SK-N-SH (cell line): ENCODE measurements around the gene NAALADL1. TPM values are rescaled to one million over a fixed set of nuclear protein-coding genes. Genes with fewer than 3 reads are reported as not detected.
A peak's percentile ranks its signal among the peaks of the same experiment; 100 is the strongest.

ENCODE experiments used
- CTCF ChIA-PET: fragments of 300-600, 350-600 bp; formaldehyde crosslinking; extraction: SDS; loops from one replicate; lab custom pipeline; 2021; lab: Yijun Ruan, JAX
- POLR2A ChIA-PET: fragments of 350-600 bp; sonication (Branson Sonifier 250); formaldehyde crosslinking; extraction: SDS; loops from one replicate; lab custom pipeline; 2020; ENCODE audit warnings: antibody characterized with exemption, inconsistent platforms; lab: Yijun Ruan, JAX
- DNase-seq: peaks from one replicate; pipeline ENCODE4 v3.0.0; 2012
- H2AFZ ChIP-seq: fragments of 200-600 bp; sonication (generic); 2 replicates; pipeline ENCODE4 v1.8.1; 2016; ENCODE audit warnings: antibody characterized with exemption, mild to moderate bottlenecking, low read depth
- H3F3A ChIP-seq: fragments of 200-600 bp; sonication (generic); replicated peaks from 2 replicates; pipeline ENCODE3; 2016; ENCODE audit warnings: antibody characterized with exemption, mild to moderate bottlenecking; ENCODE audit not compliant: insufficient read depth
- H3K27ac ChIP-seq, 2 experiments: fragments of 200-500 bp in 1 of 2; fragments of 200-600 bp in 1 of 2; sonication (Bioruptor generic) in 1 of 2; sonication (generic), shearing (Covaris generic) in 1 of 2; 2 replicates each; pipeline versions ENCODE4 v1.5.1 to v1.6.1; 2014 to 2016; ENCODE audit warnings: low read depth in 2 of 2, inconsistent platforms in 1 of 2, low read length in 1 of 2, mild to moderate bottlenecking in 1 of 2, mixed read lengths in 1 of 2
- H3K27me3 ChIP-seq: fragments of 200-600 bp; sonication (generic), shearing (Covaris generic); 2 replicates; pipeline ENCODE4 v1.6.1; 2016; ENCODE audit warnings: mixed run types; ENCODE audit not compliant: insufficient read depth
- H3K36me3 ChIP-seq, 2 experiments: fragments of 200-500 bp in 1 of 2; fragments of 200-600 bp in 1 of 2; sonication (Bioruptor generic) in 1 of 2; sonication (generic) in 1 of 2; replicated peaks in 1 of 2; 2 replicates each; pipeline versions ENCODE3 to v1.5.1; 2014 to 2016; ENCODE audit warnings: low read length in 1 of 2, mild to moderate bottlenecking in 1 of 2; ENCODE audit not compliant: insufficient read depth in 2 of 2, control insufficient read depth in 1 of 2
- H3K4me1 ChIP-seq, 2 experiments: fragments of 200-500 bp in 1 of 2; fragments of 200-600 bp in 1 of 2; sonication (Bioruptor generic) in 1 of 2; sonication (generic), shearing (Covaris generic) in 1 of 2; 2 replicates each; pipeline versions ENCODE4 v1.5.1 to v1.6.1; 2014 to 2016; ENCODE audit warnings: low read depth in 1 of 2, low read length in 1 of 2, mixed run types in 1 of 2; ENCODE audit not compliant: insufficient read depth in 2 of 2, control insufficient read depth in 1 of 2
- H3K4me2 ChIP-seq: fragments of 200-600 bp; sonication (generic), shearing (Covaris generic); 2 replicates; pipeline ENCODE4 v1.6.1; 2017; ENCODE audit warnings: mixed run types
- H3K4me3 ChIP-seq, 2 experiments: fragments of 200-500 bp in 1 of 2; fragments of 200-600 bp in 1 of 2; sonication (Bioruptor generic) in 1 of 2; sonication (generic), shearing (Covaris generic) in 1 of 2; 2 replicates each; pipeline versions ENCODE4 v1.5.1 to v1.8.1; 2014 to 2016; ENCODE audit warnings: low read depth in 2 of 2, inconsistent platforms in 1 of 2, low read length in 1 of 2, mild to moderate bottlenecking in 1 of 2, mixed read lengths in 1 of 2, moderate library complexity in 1 of 2
- H3K79me2 ChIP-seq: fragments of 200-600 bp; sonication (generic); 2 replicates; pipeline ENCODE4 v1.8.1; 2017; ENCODE audit warnings: mild to moderate bottlenecking; ENCODE audit not compliant: insufficient read depth
- H3K9ac ChIP-seq: fragments of 200-600 bp; sonication (generic); 2 replicates; pipeline ENCODE4 v1.6.1; 2017; ENCODE audit warnings: mixed run types
- H3K9me2 ChIP-seq: fragments of 200-600 bp; sonication (generic); 2 replicates; pipeline ENCODE4 v1.6.1; 2017; ENCODE audit warnings: mixed run types
- H3K9me3 ChIP-seq: fragments of 200-600 bp; sonication (generic); 2 replicates; pipeline ENCODE4 v1.6.1; 2017; ENCODE audit warnings: mixed run types, mild to moderate bottlenecking, moderate library complexity
- H4K20me1 ChIP-seq: fragments of 200-600 bp; sonication (generic); 2 replicates; pipeline ENCODE4 v1.6.1; 2017; ENCODE audit warnings: mild to moderate bottlenecking, mixed run types; ENCODE audit not compliant: insufficient read depth
- ELF1 ChIP-seq: IDR thresholded peaks from 2 replicates; pipeline ENCODE4 v1.4.0; 2012
- EP300 ChIP-seq, 2 experiments: IDR thresholded peaks; 2 replicates each; pipeline versions ENCODE4 v1.4.0 to v1.6.1; 2012; ENCODE audit warnings: borderline replicate concordance in 1 of 2, low read depth in 1 of 2, low read length in 1 of 2
- EZH2phosphoT487 ChIP-seq: fragments of 200-600 bp; sonication (generic); IDR thresholded peaks from 2 replicates; pipeline ENCODE4 v1.6.1; 2017; ENCODE audit warnings: low read depth, mixed run types, mild to moderate bottlenecking, antibody characterized with exemption, moderate library complexity, borderline replicate concordance
- FOSL2 ChIP-seq: IDR thresholded peaks from 2 replicates; pipeline ENCODE4 v1.4.0; 2012; ENCODE audit warnings: low read depth, mild to moderate bottlenecking, moderate library complexity, borderline replicate concordance
- FOXM1 ChIP-seq: IDR thresholded peaks from 2 replicates; pipeline ENCODE4 v1.4.0; 2012; ENCODE audit warnings: low read depth, mild to moderate bottlenecking
- GABPA ChIP-seq: IDR thresholded peaks from 2 replicates; pipeline ENCODE4 v1.4.0; 2012; ENCODE audit warnings: low read depth, mild to moderate bottlenecking
- GATA2 ChIP-seq: sonication (generic); formaldehyde crosslinking; IDR thresholded peaks from 2 replicates; pipeline ENCODE4 v1.5.0; 2020; ENCODE audit warnings: mild to moderate bottlenecking, missing genetic modification reagents
- JUND ChIP-seq: IDR thresholded peaks from 2 replicates; pipeline ENCODE4 v1.4.0; 2012
- NRF1 ChIP-seq: IDR thresholded peaks from 2 replicates; pipeline ENCODE4 v1.6.1; 2012; ENCODE audit warnings: low read depth, mild to moderate bottlenecking, low read length
- PBX3 ChIP-seq: IDR thresholded peaks from 2 replicates; pipeline ENCODE4; 2012
- REST ChIP-seq: IDR thresholded peaks from 2 replicates; pipeline ENCODE4 v1.6.1; 2012; ENCODE audit warnings: mild to moderate bottlenecking, low read depth, low read length, moderate library complexity
- RXRA ChIP-seq: IDR thresholded peaks from 2 replicates; pipeline ENCODE4 v1.4.0; 2012; ENCODE audit warnings: low read depth, mild to moderate bottlenecking, borderline replicate concordance
- TCF12 ChIP-seq: IDR thresholded peaks from 2 replicates; pipeline ENCODE4 v1.4.0; 2012
- USF2 ChIP-seq: fragments of 150-350 bp; IDR thresholded peaks from 2 replicates; pipeline ENCODE4 v1.6.1; 2017; ENCODE audit warnings: antibody characterized with exemption, low read length, low read depth, borderline replicate concordance
- YY1 ChIP-seq: IDR thresholded peaks from 2 replicates; pipeline ENCODE4 v1.4.0; 2012; ENCODE audit warnings: low read depth, mild to moderate bottlenecking
- WGBS: methylation state at CpG from one replicate; pipeline ENCODE4 v1.1.6; 2017; ENCODE audit warnings: low lambda C conversion rate; 5-methylcytosine and 5-hydroxymethylcytosine counted together
- polyA plus RNA-seq, 3 experiments: library from polyadenylated mRNA; depleted of rRNA; stranded (reverse); fragments of >200 nt; gene quantifications; 2 replicates each; pipeline ENCODE4 v1.2.3, GENCODE V29; 2012

Gene NAALADL1
- polyA plus RNA-seq, 1 of the 3 experiments (the other 2 are of a cell fraction) = not detected

- Histone ChIP-seq H3K79me2 (peaks cover 72% of the 10 kb centered on the region), H3K36me3 (peaks cover 18 to 31% of the 10 kb centered on the region in 2 experiments), H3K4me1 (peaks cover 8 to 20% of the 10 kb centered on the region in 2 experiments), H3K27me3 (no peaks in the 10 kb centered on the region), H3F3A (peaks cover 4% of the 10 kb centered on the region), H3K4me3 (peak overlapping the region; percentile 87 to 92), H3K9ac (peak overlapping the region; percentile 89), H3K4me2 (peak overlapping the region; percentile 83), H4K20me1 (no peaks in the 10 kb centered on the region; the same call in 1 of the 2 replicates), H2AFZ (peak overlapping the region; percentile 86; the same call in 1 of the 2 replicates), H3K27ac (peak overlapping the region; percentile 74 to 88; a peak in 3 of 4 replicates), H3K9me3 (no peaks in the 10 kb centered on the region), H3K9me2 (no peaks in the 10 kb centered on the region)
- 2% methylated on average over 12 of the region's 13 CpGs for WGBS
- ChIA-PET POLR2A (interaction anchor here (1.0 kb wide), 1 partner anchor 35 kb away, joined by 3 read pairs; no protein-coding TSS in a partner anchor), CTCF (interaction anchor here (1.5 to 2.6 kb wide), 2 partner anchors 27 to 69 kb away, joined by 6 to 11 read pairs; partner anchors contain the start of gene ARL2)
- TF ChIP-seq FOSL2 (no peak), RXRA (no peak), REST (no peak), FOXM1 (no peak), GATA2 (no peak), YY1 (no peak), NRF1 (no peak), EZH2phosphoT487 (no peak), JUND (no peak), EP300 (IDR thresholded peaks at IDR 0.05; ENCODE audit: borderline replicate concordance in 1 of 2, low read depth in 1 of 2, low read length in 1 of 2) (no peak), ELF1 (no peak), USF2 (no peak), PBX3 (no peak), GABPA (no peak), TCF12 (no peak)
- peak; percentile 24 for DNase-seq
Measured at GRCh38 chr11:65083134-65083833, 24.9 kb upstream of the NAALADL1 start.
